Suppressor macrophage (primary cell): Measurements from ENCODE around the gene CCBE1.
A peak's percentile ranks its signal among the peaks of the same experiment; 100 is the strongest.
"Not testable (repeated sequence)": the region's sequence is repeated elsewhere in the genome, so short reads cannot be mapped to it uniquely, and the experiment has no call there.

ENCODE experiments used
- DNase-seq, 4 experiments: peaks; one replicate each; pipeline ENCODE4 v3.0.0-alpha.2; 2020 to 2022

The CCBE1 gene

DNA sequence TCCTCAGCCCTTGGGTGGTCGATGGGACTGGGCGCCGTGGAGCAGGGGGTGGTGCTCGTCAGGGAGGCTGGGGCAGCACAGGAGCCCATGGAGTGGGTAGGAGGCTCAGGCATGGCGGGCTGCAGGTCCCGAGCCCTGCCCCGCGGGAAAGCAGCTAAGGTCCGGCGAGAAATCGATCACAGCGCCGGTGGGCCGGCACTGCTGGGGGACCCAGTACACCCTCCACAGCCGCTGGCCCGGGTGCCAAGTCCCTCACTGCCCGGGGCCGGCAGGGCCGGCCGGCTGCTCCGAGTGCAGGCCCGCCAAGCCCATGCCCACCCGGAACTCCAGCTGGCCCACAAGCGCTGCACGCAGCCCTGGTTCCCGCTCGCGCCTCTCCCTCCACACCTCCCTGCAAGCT, 16.9 kb upstream of the CCBE1 start:
- DNase-seq = not testable (repeated sequence)

DNA sequence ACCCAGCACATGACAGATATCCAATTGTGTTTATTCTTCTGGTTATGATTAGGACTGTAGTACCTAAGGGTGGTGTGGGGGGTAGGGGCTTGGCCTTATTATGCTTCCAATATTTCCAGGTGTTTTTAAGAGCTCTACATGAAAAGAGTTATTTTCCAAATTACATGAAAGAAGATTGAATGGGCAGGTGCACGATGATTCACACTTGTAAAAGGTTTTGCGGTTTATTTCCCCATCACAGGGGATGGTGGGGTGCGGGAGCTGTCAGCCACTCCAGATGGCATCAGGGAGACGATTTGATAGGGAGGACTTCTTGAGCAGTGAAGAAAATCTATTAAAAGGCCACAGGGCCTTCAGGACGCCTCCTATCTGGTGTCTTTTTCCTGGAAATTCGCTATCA, 15.1 kb upstream of the CCBE1 start:
- DNase-seq = no peak

DNA sequence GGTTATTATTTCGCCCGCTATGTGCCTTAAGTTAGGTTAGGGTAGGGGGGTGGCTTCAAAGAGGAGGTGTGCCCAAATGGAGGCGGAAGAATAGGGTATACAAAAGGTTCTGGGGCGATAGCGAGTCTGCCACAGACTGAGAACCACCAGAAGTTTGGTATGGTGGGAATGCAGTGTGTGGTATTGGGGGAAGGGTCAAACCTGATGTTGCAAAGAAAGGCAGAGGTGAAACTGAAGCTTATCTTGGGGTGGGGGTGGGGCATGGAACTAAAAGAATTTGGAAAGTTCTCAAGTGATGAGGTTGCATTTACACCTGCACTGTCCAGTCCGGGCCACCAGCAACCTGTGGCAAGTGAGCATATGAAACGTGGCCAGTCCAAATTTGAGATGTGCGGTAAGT, 11.8 kb upstream of the CCBE1 start:
- DNase-seq = no peak

DNA sequence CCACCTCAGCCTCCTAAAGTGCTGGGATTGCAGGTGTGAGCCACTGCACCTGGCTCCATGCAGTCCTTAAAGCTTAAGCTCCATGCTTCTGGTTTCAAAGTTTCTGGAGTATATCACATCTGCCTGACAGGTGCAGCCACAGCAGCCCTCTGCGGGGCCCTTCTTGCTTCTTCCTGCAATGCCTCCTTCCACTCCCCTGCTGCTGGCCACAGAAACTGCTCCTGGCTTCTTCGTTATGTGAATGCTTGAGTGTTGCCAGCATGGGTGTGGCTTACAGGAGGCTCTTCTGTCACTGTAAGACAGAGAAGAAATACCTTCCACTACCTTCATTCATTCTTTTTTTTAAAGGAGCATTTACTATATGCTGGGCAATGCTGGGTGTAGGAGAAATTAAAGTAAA, 10.1 kb upstream of the CCBE1 start:
- DNase-seq = no peak

DNA sequence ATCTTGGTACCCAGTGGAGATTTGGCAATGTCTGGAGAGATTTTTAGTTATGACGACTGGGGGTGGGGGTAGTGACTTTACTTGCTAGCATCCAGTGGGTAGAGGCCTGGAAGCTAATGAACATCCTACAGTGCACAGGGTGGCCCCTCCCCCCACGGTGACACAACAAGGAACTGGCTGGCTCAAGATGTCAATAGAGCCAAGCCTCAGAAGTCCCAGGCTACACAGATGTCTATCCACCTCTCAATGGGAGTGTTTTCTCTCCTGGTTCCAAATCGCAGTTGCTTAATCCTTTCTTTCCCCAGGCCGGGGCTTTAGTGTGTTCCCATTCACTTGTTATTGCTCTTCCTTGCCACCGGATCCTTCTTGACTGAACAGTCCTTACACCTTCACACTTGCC, 9.3 kb upstream of the CCBE1 start:
- no peak for DNase-seq

DNA sequence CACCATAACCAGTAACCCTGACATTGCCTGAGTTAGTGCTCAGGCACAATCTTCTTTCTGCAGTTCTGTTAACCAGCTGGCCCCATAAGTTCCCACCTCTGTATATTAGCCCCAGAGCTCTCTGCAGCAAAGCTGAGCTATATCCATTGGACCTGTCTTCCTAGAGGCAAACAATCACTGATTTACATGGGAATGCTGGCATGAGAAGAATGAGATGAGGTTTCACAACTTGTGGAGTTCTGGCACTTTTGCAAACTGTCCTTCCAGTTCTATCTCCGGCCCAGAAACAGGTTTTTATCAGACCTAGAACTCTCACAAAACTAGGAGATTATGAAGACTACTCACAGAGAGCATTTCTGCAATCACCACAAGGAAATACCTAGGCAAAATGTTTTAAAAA, 7.9 kb upstream of the CCBE1 start:
- no peak for DNase-seq

DNA sequence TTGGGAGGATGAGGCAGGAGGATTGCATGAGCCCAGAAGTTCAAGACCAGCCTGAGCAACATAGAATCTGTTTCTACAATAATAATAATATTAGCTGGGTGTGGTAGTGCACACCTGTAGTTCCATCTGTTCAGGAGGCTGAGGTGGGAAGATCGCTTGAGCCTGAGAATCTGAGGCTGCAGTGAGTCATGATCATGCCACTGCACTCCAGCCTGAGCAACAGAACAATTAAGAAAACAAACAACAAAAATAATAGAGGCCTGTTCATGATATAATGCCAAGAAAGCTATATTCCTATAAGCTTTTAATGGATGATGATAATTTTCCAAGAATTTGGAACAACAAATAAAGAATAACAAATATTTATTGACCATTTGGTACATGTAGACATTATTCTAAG, 6.9 kb upstream of the CCBE1 start:
- DNase-seq = no peak

DNA sequence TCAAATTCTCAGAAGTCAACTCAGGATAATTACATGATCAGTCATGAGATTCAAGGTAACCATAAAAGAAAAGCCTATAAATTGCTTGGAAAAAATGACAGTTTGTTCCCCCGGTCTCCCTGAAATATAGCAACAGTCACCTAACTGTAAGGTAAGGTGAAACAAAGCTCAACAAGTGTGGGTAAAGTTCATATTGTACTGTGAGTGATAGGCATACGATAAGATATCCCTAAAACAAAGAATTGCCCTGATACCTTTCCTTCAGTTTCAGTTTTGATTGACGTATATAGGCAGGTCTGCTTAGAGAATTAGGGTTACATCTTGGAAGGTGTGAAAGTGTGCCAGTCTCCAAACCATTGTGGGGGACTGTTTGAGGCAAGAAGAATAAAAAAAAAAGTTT, 4.0 kb upstream of the CCBE1 start:
- DNase-seq = no peak

DNA sequence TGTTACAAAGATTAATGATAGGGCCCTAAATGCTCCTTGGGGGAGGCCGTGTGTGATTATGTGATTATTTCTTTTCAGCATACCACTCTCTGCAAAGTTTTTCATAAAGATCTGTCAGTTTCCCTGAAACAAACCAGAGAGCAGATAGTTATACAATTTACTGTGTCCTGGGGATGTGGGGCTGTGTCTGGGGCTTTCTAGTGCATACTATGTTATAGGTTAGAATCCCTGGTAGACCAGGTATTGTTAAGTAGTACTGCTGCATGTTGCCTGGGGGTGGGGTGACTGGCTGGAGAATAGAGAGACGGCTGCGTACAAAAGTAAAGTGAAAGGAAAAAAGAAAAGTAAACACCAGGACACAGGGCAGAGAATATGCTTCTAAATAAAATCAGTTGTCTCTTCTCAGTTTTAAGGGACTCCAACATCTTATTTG, 3.3 kb upstream of the CCBE1 start:
- DNase-seq = no peak

DNA sequence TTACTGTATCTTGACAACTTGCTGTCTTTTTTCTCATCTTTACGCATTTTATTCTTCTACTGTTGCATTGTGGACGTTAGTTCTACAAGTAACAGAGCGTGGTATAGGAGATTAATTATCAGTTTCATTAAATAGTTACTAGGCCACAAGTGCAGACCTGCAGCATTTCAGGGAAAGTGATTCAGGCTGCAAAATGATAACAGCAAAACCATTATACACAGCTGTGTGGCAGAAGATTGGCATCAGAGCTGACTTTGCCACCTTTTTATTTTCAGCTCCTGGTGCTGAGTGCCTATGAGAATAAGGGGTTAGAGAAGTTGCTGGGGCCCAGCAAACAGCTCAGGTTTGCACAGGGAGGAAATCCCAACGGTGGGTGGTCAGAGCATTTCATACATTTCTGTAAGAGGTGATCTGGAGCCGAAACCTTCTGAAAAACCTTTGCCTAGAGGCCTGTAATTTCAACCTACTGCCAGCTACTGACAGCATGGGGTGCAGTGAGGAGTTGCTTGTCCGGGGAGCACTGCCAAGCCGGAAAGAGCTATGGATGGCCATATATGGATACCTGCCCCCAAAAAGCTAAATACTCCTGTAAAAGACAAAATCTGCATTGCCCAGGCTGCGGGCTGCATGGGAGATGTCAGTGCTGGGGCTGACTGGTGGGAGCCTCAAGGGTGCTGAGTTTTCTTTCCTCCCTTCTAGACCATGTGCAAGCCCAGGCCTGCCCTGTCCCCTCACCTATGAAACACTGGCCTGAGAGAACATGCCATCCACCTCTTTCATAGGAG, 2.7 kb upstream of the CCBE1 start:
- DNase-seq = no peak

DNA sequence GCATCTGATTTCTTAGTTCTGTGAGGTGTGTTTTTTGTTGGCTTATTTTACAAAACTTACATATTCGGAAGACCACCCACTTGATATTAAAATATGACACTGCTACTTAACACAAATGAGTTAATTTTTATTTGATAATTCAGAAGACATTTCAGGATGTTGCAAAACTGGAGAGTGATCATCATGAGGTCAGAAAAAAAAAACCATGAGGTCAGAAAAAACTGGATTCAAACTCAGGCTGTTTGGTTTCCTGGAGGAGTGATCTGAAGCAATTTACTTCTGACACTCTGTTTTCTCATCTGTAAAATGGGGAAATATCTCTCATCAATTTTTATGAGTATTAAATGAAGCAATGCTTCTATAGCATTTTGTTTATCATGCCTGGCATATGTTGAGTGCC, 1.8 kb upstream of the CCBE1 start:
- no peak for DNase-seq

DNA sequence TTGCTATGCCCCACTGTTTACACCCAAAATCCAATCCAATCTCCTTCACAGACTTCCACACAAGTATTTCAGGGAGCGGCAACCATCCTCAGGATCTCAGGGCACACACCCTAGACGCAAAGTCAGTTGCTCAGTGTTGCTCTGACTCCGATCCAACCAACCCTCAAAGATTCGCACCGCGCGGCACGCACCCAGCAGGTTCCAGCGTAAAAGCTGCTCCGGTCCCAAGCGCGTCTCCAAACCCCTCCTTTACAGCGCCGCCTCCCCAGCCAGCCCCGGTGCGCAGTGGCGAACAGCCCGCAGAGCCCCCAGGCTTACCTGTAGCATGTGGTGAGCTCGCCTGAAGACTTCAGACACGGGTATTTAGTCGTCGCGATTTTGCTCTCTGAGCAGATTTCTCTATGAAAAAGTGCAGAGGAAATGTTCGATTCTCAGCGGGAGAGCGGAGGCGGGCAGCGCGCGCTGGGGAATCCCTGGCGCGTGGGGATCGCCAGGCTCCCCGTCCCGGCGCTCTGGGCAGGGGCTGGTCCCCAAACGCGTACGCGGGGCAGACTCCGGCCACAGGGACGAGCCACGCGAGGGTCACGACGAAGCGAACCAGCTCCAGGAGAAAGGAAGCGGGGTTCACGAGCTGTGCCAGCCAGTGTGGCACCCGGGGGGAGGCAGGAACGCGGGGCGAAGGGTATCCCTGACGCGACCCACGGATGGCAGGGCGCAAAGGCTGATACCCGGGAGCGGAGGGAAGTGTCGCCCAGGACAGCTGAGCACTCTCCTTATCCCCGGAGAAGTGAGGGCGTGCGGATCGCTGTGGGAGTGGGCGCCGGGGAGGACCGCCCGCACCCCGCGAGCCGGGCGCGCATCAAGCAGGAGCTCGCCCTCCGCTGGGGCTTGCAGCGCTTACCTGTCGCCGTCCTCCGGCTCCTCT, 650 bp downstream of the CCBE1 start:
- peak in 1 of 4 experiments; percentile 4 for DNase-seq

DNA sequence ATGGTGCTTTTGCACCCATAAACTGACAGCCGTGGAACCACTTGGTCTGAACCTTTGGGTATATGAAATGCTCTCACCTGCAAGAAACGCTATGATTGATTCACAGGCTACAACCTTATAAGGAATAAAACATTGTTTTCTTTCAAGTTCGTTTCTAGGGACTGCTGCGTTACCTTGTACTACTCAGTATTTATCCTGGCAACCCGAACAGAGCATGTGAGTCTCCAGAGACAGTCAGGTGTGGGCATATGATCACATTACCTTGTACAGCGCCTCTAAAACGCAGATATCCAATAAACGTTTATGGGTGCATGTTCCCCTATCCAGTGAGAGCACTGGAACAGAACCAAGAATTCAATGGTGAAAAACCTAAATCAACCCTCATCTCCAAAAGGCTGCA, 1.7 kb downstream of the CCBE1 start:
- DNase-seq = no peak

DNA sequence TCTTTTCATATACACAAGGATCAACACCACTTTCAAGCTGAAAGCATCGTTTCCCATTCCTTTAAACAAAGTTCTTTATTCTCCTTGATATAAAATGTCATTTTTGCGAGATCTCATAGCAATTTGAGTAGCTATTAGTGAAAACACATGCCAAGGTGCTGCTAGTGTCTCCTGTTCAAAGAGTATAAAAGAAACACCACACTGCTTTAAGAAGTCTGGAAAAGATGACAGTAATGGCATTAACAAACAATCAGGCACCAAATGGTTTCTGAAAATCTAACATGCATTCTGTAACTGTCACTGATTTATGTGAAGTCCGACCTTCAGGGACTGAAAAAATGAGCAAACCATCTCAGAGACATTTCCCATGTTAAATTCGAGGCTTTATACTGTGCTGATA, 2.4 kb downstream of the CCBE1 start:
- DNase-seq = no peak

DNA sequence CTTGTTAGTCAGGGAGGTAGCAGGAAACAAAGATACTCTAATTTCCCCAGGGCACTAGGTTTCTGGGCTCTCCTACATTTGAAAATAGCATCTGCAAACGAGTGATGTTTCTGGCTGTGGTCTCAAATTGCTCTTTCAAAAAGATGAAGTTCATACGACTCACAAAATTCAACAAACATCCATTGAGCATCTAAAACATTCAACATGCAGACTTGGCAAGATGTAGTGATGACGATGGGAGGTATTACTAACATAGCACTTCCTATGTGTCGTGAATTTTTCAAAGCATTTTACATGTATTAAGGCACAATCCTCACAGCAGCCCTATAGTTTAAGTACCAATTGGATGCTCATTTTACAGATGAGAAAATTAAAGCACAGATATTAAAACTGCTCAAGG, 5.2 kb downstream of the CCBE1 start:
- no peak for DNase-seq

DNA sequence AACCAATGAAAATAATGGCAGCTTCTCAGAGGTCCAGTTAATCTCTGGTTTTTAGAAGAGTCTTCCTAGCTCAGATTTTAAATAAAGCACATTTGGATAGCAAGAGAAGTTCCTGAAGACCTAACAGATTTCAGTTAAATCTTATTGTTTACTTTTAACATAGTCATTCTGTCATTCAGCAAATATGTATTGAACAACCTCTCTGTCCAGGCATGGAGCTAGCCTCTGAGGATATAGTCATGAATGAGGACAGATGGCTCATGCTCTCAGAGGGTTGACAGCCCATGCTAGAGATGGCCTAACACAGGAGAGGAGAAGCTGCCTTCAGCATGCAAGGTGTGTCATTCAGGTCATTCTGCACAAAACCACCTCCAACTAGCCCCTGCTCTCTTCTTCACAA, 6.2 kb downstream of the CCBE1 start:
- DNase-seq = no peak

DNA sequence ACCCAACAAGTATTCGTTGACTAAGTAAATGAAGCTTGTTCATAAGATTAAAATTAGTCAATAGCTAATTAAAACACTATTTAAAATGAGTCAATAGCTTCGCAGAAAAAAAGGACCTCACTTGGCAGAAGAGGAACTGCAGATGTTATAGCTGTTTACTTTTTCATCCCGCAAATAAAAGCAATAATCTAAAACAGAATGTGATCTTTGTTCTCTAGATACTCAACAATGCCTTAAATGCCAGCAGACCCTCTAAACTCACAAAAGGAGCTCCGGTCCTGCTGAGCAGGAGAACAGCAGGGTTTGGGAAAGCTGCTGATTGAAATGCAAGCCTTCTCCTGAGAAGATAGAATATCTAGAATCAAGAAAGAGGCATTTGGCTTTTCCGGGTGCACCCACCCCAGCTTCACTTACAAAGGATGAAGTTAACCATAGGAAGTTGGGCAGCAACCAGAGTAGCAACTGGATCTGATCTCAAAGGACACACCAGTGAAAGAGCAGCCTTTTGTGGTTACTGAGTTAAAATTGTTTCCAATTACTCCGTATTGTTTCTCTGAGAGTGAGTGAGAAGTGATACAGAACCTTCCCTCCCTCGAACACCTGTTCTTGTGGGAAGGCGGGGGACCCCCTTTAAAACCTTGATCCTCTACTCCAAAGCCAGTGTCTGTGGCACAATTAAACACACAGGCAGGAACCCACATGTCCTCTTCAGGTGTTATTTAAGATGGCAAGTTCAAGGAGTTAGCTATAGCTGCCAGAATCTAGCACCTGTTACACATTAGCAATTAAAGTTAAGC, 6.8 kb downstream of the CCBE1 start:
- no peak for DNase-seq

DNA sequence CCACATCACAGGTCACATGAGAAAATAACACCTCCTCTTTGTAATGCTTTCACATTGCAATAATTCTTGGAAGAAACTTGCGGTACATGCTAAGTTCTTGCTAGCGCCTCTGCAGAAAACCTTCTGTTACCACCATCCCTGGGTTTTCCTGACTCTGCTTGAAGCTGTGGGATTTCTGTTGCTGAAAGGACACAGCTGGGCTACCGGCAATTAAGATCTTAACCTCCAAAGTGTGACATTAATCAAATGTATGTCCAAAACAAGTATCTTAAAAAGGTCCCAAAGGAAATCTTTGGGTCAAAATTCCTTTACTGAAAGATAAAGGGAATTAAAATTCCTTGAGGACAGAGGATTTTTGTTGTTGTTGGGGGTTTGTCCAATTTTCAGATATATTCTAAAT, 7.5 kb downstream of the CCBE1 start:
- no peak for DNase-seq

DNA sequence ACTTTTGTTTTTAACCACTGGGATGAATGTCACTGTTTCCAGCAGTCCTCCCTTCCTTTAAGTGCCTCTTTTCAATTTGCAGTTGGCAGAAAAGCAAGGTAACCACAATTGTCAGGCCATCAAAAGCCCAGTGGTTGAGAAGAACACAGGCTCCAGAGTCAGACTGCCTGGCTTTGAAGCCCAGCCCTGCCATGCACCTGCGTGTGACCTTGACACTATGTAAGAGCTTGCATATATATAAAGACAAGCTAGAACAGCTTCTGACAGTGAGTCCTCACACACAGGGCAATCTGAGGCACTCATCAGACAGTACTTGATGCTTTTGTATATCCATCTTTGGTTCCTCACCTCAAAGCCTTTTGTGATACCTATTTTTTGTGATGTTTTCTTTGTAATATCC, 11.0 kb downstream of the CCBE1 start:
- no peak for DNase-seq

DNA sequence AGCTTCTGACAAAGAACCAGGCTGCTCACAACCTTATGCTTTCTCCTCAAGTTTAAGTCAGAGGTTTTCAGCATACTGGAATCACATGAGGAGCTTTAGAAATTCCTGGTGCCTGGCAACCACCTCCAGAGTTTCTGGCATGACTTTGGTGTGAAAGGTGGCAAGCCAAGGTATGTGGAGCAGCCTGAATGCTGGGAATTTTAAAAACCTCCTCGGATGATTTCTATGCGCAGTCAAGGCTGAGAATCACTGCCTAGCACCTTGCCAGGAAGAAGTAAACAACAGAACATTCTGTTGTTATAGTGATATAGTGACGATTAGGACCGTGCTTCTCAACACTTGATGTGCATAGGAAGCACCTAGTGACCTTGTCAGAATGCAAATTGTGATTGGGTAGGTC, 11.7 kb downstream of the CCBE1 start:
- DNase-seq = no peak

DNA sequence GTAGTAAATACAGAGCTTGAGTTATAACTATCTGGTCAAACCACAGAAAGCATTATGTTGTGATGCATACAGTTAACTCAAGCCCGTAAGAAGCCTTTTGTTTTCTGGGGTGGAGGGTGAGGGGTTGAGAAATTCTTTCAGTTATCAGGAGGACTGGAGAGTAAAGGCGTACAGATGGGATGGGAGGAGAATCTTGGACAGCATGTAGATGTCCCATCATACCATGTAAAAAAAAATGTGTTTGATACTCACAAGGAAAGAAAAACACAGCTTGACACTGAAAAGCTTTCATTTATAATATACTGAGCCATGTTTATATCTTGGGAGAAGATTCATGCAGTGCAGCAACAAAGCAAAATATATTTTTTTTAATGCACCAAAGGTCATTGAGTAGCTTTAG, 12.4 kb downstream of the CCBE1 start:
- DNase-seq = no peak

DNA sequence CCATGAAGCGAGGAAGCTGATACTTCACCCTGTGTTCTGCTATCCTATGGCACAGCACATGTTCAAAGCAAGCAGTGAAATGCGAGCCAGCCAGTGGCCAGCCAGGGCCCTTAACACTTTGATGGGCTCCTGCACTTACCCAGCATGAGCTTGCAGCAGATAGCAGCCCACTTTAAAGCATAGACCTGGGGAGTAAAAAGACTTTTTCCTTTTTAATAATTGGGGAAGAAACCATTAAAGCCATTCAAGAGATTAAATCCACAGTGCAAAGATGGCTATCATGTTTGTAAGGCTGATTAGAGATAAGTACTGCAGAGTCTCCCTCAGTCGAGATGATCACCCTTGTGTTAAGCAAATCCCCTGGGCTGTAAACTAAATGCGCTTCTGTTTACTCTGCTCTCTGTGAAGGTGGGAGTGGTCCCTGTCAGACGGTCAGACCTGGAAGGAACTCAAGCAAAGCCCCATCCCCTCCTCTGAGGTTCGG, 15.7 kb downstream of the CCBE1 start:
- DNase-seq = no peak

DNA sequence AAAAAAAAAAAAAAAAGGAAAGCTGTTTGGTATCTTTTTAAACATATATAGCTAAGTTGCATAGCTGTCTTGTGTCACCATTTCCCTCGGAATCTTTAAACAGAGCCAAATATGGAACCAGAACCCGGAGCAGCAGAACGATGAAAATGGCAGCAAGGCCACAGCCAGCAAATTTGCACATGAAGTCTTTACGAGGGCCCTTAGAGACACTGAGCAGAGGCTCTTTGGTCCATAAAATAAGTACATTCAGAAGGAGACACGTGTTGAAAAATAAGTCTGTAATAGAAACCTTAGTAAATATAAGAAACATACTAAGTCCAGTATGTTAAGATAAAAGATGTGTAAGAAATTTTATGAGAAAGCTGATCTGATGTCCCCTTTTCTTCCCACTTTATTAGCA, 16.2 kb downstream of the CCBE1 start:
- DNase-seq = no peak
